GM19468 (cell line): ENCODE data around the gene RARB.

ENCODE experiments used
- ATAC-seq: cut with Tn5 transposase; IDR thresholded peaks from one replicate; pipeline ENCODE4 v1.9.1; 2021; ENCODE audit warnings: mild to moderate bottlenecking, moderate library complexity, moderate number of reproducible peaks; ENCODE audit not compliant: unreplicated experiment; ENCODE audit errors: extremely low read depth

The RARB gene

DNA sequence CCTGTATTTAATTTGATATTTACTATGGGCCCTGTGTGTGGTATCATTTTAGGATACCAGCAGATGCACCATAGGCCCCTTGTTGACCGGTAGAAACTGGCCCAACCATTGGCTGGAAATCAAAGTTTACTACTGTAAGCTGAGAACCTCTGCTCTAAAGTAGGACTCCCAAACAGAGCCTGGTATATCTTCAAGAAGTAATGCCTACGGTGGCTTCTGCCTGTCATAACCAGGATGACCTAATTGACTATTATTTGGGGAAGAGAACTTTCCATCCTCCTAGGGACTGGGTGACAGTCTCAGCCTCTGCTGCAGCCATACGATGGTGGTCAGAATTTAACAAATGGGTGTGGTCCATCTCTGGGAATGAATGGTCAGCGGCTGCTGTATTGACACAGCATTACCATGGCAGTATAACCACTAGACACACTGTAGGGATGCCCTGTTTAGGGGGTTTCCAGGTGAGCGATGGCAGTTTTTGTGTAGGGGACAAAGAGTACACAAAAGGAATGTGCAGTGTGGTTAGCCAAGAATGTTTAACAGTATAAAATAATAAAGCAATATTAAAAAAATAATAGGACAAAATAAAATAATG, 37.3 kb downstream of the RARB start:
- no peak for ATAC-seq

DNA sequence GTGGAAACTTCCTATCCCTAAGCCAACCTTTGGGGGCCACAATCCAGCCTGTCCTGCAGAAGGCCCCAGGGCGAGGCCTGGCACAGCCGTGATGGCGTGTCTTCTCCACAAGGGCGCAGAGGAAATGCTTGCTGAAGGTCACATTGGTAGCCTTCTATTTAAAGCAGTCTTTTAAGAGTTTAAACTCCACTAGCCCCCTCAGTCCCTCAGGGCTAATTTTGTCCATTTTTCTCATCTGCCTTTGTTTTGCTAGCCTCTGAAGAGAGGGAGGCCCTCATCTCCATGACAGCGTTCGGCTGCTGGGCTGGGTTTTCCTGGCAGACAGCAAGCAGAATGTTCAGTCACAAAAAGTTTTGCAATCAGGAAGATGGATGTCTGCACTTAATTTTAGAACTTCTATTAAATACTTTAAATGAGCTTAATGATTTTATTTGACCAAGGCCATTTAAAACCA, 40.8 kb downstream of the RARB start:
- ATAC-seq, result no peak

DNA sequence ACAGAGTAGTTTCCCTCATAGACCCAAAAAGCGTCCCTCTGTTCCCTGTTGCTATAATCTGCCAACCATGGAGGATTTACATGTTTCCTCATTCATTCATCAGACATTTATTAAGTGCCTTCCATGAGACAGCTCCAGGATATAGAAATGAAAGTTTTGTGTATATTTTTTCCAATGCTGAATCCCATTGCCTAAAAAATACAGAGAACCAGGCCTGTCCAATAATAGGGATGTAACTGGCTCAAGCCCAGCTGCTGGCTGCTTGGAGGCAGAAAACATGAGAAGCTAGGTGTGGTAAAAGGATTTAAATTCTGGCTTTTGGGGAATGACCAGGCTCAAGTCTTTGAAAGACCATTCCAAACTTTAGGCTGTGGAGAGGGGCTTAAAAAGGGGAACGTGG, 41.5 kb downstream of the RARB start:
- ATAC-seq, result no peak

DNA sequence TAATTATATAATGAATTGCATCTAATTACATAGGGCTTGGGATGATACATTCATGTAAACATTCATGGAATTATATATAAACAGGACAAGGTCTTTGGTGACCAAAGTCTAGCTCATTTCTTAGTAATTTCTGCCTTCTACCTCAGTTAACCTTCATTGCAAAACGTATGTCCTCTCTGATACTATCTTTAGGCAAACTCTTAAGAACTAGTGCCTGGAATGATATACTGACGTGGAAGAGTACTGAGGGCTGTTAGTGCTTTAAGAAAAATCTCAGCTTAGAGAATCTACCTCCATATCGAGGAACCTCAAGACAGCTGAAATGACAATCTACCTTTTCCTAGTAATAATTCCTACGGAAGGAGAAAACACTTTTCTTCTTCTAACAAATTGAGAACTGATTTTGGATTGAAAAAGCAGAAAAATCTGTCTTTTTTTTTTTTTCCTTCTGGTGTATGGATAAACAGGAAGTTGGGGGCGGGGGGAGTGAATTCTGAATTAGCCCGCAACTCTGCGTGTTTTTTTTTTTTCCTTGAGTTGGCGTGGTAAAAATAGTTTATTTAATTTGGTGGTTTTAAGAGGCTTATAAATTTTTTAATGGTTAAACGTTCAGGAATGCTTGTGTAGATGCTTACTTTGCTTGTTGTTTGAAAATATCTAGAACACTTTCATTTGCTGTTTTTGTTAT, 43.2 kb downstream of the RARB start:
- no peak for ATAC-seq

DNA sequence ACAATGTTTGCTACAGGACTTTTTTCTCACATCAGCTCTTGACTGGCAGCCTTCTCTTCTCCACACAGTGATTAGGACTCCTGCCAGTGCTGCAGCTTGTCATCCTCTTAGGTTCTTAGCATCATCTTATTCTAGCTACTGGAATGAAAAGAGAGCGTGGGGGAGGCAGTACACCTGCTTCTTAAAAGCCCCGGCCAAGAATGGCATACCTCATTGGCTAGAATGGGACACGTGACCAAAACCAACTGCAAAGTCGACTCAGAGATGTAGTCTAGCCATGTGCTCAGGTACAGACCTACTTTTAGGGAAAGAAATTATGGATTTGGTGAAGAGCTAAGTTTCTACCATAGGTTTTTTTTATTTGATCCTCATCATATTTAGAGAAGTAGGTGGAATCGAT, 44.1 kb downstream of the RARB start:
- ATAC-seq, result no peak

DNA sequence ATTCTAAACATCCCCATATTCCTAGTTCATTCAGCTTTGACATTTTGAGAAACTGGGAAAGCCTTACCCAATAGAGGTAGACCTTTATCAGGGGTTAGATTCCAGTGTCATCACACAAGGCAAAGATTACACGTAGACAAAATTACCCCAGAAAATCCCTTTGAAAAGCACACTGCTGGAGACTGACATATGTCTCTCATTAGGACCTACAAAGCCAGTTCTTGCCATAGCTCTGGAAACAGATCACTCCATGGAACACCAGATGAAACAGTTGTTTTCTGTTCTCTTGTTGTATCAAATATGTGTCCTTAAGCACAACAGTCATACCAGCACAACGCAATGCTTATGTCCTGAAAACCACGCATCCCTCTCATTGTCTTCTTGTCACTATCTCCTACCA, 44.7 kb downstream of the RARB start:
- no peak for ATAC-seq

DNA sequence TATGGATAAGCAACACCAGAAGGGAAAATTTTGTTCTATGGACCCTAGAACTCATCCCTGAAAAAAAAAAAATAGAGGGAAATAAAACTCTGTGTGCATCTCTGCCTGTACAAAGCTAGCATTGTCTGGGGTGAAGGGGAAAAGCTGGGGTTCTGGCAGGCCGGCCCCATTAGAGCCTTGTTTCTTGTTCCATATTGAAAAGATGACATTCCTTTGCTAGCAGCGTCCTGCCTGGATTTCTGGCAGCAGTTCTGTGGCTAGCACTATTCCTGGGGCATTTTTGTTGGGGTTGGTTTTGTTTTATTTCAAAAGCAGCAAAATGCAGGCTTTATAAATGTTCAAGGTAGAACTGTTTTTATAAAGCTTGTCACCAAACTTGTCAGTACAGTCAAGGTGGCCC, 45.2 kb downstream of the RARB start:
- ATAC-seq, result no peak

DNA sequence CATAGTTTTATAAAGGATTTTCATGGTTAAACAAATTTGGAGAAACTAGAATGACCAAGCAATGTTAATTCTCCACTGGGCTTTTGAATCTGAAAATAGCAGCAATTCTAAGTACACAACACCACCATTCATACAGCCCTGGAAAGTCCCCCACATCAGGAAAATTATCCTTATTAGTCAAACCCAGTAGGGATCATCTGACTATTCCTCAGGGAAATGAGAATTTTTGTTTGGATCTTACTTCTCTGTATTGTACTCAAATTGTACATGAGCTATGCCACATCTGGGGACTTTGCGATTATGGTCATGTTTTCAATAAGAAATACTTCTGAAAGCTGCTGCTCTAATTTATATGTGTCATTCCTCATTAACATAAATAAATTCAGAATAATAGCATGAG, 46.0 kb downstream of the RARB start:
- no peak for ATAC-seq

DNA sequence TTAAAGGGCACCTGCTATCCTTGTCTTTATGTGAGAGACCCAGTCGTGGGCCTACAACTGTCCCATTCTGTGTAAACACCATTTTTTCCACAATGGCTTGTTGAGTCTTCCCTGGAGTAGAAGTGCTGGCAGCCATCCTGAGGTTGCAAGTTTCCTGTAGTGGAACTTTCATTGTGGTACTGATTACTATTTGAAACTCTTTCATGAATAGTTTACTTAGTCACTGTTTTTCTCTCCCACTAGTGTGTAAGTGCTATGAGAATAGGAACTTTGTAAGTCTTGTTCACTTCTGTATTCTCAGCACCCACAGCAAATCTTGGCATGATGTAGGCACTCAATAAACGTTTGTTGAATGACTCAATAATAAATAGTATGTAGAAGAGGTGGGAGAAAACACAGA, 48.6 kb downstream of the RARB start:
- ATAC-seq, result no peak

DNA sequence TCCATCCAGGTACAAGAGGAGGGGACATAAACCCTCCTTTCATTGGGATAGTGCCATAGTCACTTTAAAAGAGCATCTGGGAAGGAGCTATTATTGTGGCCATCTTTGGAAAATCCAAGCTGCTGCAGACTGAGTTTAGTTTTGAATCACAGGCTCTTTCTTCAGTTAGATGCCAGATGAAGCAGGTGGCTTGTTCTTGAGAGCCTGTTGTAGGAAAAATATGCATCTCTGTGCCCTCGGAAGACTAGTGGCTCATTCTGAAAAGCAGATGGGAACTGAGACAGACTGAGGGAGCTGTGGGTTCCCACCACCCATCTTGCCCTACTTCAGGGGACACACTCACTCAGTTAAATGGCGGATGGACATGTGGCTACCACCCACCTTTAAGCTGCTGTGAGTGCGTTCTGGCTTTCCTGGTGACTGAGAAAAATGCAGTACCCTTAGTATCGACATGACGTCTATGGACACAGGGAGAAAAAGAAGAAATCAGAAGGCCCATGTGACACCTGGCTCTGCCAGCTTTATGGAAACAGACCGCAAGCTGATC, 50.2 kb downstream of the RARB start:
- no peak for ATAC-seq

DNA sequence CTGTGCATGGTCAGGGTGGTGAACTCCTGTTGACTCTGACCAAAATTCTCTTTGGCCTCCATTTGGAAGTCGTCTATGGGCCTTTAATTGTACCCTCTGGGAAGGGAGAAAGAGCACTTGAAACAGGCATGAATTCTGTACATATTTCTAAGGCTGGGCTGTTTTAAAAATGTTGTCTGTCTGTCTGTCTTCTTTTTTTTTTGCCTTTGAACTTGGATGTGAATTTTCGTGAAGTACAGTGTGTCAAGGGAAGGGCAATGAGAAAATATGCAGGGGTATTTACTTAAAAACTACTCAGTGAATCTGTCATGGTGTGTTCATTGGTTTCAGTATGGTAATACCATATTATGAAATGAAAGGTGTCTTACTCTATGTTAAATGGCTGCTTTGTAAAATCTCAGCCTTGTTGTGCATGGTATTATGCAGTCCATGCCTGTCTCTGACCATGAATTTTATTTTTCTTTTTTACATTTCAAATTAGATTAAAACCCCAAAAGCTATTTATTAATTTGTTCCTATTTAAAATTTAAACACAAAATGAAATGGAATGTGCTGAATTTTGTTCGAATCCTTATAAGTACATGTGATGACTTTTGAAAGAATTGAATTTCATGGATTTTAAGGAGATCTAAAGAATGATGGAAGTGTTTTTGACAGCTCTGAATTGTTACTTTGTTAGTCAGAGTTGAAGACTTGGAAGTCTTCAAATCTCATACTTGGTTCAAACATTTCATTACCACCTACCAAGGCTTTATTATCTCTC, 51.1 kb downstream of the RARB start:
- no peak for ATAC-seq

DNA sequence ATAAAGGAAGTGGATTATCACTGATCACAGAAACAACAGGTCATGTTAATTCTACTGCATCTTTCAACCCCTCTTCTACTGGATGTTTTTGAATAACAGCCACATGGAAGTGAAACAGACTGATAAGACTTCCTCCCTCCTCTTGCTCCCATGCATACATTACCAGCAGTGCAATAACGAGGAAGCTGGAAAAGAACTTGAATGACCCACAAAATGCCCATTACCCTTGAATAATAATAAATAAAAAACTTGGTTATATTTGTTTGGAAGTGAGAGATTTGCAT, 51.6 kb downstream of the RARB start:
- ATAC-seq, result no peak

DNA sequence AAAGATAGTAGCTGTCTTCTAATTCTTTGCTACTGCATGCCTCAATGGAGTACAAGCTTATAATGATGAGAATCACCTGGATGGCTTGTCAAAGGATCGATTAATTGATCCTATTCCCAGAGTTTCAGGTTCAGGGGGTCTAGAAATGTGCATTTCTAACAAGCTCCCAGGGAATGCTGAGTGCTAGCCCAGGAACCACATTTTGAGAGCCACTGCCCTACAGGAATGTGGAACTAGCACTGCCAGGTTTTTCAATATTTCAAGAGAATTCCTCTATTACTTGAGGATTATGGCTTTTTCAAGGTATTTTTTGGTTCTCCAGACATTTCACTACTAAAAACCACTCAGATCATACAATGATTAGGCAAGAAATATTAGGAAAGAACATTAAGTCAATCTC, 52.7 kb downstream of the RARB start:
- ATAC-seq, result no peak

DNA sequence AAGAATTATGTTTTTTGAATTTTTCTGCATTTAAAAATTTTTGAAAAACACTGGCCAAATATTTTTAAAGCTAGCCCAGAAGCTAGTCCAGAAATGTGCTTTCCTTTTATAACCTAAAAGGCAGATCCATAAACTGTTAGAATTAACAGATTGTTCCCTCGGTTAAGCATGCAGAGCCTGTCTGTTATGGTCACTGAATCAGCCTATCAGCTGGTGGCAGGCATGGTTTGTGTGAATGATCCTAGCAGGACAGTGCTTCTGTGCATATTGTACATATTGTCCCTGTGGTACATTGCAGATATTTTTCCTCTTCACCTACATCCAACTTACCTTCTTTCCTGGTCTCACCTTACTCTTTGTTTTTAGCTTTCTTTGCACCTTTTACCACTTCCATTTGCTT, 53.3 kb downstream of the RARB start:
- ATAC-seq, result no peak

DNA sequence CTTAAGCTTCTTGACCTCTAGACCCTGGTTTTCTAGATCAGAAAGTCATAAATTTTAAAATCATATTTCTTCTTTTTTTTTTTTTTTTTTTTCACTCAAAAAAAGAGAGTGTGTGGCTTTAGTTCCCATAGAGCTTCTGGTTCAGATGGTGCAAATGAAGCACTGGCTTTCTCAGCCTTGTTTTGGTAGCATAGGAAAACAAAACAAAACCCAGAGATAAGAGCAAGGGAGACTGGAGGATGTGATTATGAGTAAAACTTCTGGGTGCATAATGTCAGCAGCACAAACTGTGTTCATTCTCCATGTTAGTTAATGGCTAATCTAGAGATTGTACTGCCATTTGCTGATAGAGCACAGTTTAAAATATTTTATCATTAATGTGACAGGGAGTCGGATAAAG, 55.4 kb downstream of the RARB start:
- no peak for ATAC-seq

DNA sequence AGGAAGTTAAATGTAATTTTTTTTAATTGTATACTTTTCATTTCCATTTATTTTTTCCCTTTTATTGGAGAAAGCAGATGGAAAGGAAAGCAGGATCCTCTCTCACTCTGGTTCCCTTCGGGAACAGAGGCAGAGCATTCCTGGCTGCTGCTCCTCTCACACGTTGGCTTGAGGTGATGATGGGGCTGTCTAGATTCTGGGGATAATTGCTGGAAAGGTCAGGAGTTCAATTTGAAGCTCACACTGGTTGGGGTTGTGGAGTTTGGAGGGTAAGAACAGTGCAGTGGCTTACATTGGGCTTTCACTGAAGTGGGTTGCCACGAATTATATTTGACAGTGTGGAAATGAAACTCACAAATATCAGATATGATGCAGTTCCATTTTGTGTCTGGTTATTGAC, 57.6 kb downstream of the RARB start:
- ATAC-seq, result no peak

DNA sequence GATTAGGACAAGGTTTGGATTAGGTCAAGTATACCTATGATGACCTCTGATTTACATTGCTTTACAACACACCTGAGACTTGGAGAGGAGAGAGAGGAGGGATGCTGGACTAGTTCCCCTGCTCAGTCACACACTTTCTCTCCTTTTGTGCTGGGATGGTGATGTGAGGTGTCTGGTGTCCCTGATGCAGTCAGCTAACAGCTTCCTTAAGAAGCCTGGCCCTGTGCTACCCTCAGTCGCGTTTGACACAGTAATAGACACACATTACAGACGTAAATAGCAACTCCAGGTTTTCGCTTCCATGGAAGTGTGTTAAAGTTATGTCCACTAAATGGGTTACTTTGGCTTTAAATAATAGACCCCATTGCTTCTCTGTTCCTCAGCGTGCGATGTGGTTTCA, 58.9 kb downstream of the RARB start:
- ATAC-seq, result no peak

DNA sequence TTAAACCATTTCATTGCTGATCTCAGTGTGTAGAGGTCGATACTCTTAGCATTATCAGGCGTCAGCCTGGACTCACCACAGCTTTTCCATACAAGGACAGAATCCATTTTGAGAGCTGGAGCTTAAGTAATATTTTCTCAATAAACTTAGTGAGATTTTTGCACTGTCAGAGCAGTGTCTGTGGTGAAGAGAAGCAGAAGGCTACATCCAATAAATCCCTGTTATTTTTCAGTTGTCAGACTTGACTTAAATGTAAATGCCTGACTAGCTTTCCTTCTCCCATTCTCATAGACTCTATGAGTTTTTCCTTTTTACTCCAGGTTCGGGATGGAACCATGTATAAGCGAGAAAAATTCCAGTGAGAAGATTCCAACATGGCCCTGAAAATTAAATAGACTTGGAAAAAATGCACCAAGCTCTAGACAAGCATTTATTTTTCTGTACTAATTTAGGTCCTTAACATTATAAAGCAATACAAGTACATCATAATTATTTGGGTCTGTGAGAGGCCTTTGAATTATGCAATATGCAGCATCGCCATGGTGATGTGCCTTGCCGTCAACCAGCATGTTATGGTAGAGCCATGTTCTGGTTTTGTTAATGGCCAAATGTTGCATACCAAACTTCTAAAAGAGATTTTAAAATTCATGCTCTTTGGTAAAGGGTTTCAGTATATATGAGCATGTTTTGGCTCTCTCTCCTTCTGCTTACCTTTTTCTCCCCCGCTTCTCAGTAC, 62.0 kb downstream of the RARB start:
- no peak for ATAC-seq

DNA sequence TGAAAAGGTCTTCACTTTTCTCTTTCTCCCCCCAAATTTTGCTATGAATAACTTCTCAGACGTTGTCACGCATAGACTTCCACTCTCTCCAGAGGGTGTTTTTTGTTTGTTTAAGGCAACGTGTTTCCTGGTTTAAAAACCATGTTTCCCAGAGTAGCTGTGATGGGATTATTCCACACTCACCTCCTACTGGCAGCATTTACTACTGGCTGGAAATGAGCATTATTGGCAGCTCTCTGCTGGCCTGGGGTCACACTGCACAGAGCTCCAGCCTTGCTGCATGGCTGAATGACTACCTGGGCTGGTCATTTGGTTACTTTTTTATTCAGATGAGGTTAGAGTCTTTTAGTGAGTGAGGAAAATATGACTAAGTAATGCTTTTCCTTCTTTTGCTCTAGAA, 65.2 kb downstream of the RARB start:
- ATAC-seq, result no peak

DNA sequence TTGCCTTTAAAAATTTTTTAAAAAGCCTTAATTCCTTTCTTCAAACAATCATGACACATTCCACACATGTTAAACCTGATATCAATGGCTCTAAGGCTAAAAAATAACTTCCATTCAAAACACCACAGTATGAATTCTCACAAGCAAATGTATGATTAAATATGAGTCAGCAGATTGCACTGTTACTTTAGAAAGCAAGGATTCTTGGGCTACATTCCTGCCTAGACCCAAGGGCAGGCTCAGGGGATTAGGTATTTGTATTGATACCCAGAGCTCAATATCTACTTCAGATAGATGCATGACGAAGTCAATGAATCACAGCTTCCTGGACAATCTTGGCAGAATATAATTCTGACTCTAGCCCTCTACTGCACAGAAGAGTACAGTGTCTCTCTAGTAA, 65.7 kb downstream of the RARB start:
- no peak for ATAC-seq

DNA sequence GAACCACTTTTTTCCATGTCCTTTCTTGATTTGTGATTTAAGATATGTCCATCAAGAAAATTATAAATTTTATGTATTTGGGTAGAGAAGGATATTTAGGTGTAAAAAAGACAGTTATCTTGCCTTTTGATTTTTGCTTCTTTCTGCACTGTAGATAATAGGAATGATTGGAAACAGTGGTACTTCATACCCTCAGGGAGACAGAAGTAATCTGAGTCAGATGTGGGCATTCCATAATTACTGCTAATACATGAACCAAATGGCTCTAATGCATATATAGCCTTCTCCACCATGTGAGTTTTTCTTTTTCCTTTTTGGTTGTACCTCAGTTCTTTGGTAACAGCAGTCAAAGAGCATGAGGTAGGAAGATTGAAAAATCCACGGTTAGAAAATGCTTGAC, 67.2 kb downstream of the RARB start:
- ATAC-seq, result no peak
